GM23248 (cell line): ENCODE results near the gene ZNF679. TPM values are rescaled to one million over a fixed set of nuclear protein-coding genes. Genes with fewer than 3 reads are reported as not detected.
"Not testable (repeated sequence)": the region's sequence is repeated elsewhere in the genome, so short reads cannot be mapped to it uniquely, and the experiment has no call there.

Experiments
- DNase-seq: peaks from one replicate; pipeline ENCODE4 v3.0.0-alpha.2; 2015
- H2AFZ ChIP-seq: fragments of 200-600 bp; sonication (generic); 2 replicates; pipeline ENCODE4 v1.6.1; 2016; ENCODE audit warnings: antibody characterized with exemption
- H3F3A ChIP-seq: fragments of 200-600 bp; sonication (generic); 2 replicates; pipeline ENCODE4 v1.6.1; 2016; ENCODE audit warnings: mild to moderate bottlenecking, antibody characterized with exemption, mixed run types; ENCODE audit not compliant: insufficient read depth
- H3K27ac ChIP-seq: fragments of 200-600 bp; sonication (generic); 2 replicates; pipeline ENCODE4 v1.5.1; 2016; ENCODE audit warnings: mild to moderate bottlenecking
- H3K27me3 ChIP-seq: fragments of 200-600 bp; sonication (generic); replicated peaks from 2 replicates; pipeline ENCODE4 v1.6.1; 2016; ENCODE audit warnings: mild to moderate bottlenecking; ENCODE audit not compliant: insufficient read depth
- H3K36me3 ChIP-seq: fragments of 200-600 bp; sonication (generic); 2 replicates; pipeline ENCODE4 v1.6.1; 2016; ENCODE audit warnings: low read depth, mild to moderate bottlenecking
- H3K4me1 ChIP-seq: fragments of 200-600 bp; sonication (generic); 2 replicates; pipeline ENCODE4 v1.6.1; 2016; ENCODE audit warnings: mild to moderate bottlenecking; ENCODE audit not compliant: insufficient read depth
- H3K4me2 ChIP-seq: fragments of 200-600 bp; sonication (generic); one replicate; pipeline ENCODE4 v1.6.1; 2016; ENCODE audit warnings: mild to moderate bottlenecking; ENCODE audit not compliant: unreplicated experiment
- H3K4me3 ChIP-seq: fragments of 200-600 bp; sonication (generic); 2 replicates; pipeline ENCODE4 v1.5.1; 2016; ENCODE audit warnings: mild to moderate bottlenecking
- H3K79me2 ChIP-seq: fragments of 200-600 bp; sonication (generic); 2 replicates; pipeline ENCODE4 v1.6.1; 2016; ENCODE audit warnings: mild to moderate bottlenecking; ENCODE audit not compliant: insufficient read depth
- H3K9ac ChIP-seq: fragments of 200-600 bp; sonication (generic); 2 replicates; pipeline ENCODE4 v1.6.1; 2016; ENCODE audit warnings: mild to moderate bottlenecking
- H3K9me2 ChIP-seq: fragments of 200-600 bp; sonication (generic); 2 replicates; pipeline ENCODE4 v1.6.1; 2016; ENCODE audit warnings: mixed run types, mild to moderate bottlenecking, moderate library complexity; ENCODE audit not compliant: insufficient read depth
- H3K9me3 ChIP-seq: fragments of 200-600 bp; sonication (generic); one replicate; pipeline ENCODE4 v1.6.1; 2017; ENCODE audit warnings: low read depth
- H4K20me1 ChIP-seq: fragments of 200-600 bp; sonication (generic); 2 replicates; pipeline ENCODE4 v1.6.0; 2016; ENCODE audit not compliant: insufficient read depth
- EZH2 ChIP-seq: fragments of 200-600 bp; sonication (generic); IDR thresholded peaks from 2 replicates; pipeline ENCODE4 v1.6.1; 2018; ENCODE audit warnings: antibody characterized with exemption, mild to moderate bottlenecking; ENCODE audit not compliant: insufficient read depth, poor library complexity, severe bottlenecking
- EZH2phosphoT487 ChIP-seq: fragments of 200-600 bp; sonication (generic); IDR thresholded peaks from 2 replicates; pipeline ENCODE4 v1.6.1; 2018; ENCODE audit warnings: antibody characterized with exemption, moderate library complexity, mild to moderate bottlenecking, low read depth; ENCODE audit not compliant: insufficient read depth
- WGBS, 2 experiments: methylation state at CpG; one replicate each; pipeline ENCODE4 v1.1.6; 2015 to 2017; ENCODE audit warnings: low lambda C conversion rate in 2 of 2, low coverage in 1 of 2; ENCODE audit errors: missing lambda C conversion rate in 2 of 2; 5-methylcytosine and 5-hydroxymethylcytosine counted together
- in situ Hi-C: fragments of 300-500 bp; cut with MboI; formaldehyde crosslinking; loops from 2 replicates; pipeline ENCODE4 v1.15.0; 2020
- polyA plus RNA-seq: library from polyadenylated mRNA; unstranded; fragments of >200 nt; fragmentation: Nextera tagmentation; extraction: Ambion mirVana; gene quantifications from 2 replicates; pipeline ENCODE4 v1.2.1, GENCODE V29; 2016
- total RNA-seq: library from RNA; depleted of rRNA; stranded (reverse); fragments of >200 nt; shearing (Covaris generic); gene quantifications from 2 replicates; pipeline ENCODE4 v1.2.3, GENCODE V29; 2014

Gene ZNF679
- total and polyA plus RNA-seq, 2 experiments from 2014 or later = not detected

DNA sequence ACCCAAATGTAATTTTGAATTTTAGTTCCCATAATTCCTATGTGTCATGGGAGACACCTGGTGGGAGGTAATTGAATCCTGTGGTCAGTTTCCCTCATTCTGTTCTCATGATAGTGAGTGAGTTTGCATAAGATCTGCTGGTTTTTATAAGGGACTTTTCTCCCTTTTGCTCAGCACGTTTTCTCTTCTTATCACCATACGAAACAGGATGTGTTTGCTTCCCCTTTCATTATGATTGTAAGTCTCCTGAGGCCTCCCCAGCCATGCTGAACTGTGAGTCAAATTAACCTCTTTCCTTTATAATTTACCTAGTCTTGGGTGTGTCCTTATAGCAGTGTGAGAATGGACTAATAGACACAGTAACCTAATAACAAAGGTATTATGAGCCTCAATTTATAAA is 49.4 kb downstream of the ZNF679 start:
- Histone ChIP-seq H3K9me2 (no peaks in the 10 kb centered on the region), H2AFZ (no peak overlapping the region), H3K4me3 (no peak overlapping the region), H3K27me3 (no peaks in the 10 kb centered on the region), H3K9ac (no peak overlapping the region), H3K4me2 (no peak overlapping the region), H3K27ac (no peak overlapping the region), H3K36me3 (no peaks in the 10 kb centered on the region), H3K4me1 (no peaks in the 10 kb centered on the region), H3F3A (no peaks in the 10 kb centered on the region), H4K20me1 (no peaks in the 10 kb centered on the region), H3K79me2 (no peaks in the 10 kb centered on the region), H3K9me3 (no peaks in the 10 kb centered on the region)
- no peak for TF ChIP-seq EZH2
- no peak for TF ChIP-seq EZH2phosphoT487
- in situ Hi-C loops = no loop called here
- 10 to 23% methylated on average over 2 of the region's 2 CpGs for WGBS, 2 experiments
- no peak for DNase-seq

DNA sequence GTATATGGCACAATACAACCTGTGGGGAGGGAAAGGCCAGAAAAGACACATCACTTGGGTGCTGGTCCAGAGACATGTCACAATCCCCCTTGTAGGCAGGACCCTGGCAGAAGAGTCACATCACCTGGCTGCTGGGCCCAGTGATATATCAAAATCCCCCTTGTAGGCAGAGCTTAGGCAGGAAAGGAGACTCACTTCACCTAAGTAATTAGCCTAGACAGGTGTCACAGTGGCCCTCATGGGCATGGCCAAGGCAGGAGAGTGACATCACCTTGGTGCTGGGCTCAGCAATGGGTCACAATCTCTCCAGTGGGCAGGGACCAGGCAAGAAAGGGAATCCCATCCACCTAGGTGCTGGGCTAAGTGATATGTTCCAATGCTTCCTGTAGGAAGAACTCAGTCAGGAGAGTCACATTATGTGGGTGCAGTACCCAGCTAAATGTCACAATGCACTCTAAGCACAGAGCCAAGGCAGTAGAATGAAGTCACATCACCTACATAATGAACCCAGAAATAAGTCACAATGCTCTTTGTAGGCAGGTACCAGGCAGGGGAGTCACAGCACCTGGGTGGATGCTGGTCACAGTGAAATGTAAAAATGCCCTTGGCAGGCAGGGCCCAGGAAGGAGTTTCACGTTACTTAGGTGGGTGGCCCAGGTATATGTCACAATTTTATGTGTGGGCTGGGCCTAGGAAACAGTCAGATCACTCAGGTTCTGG is 66.6 kb downstream of the ZNF679 start:
- no peak overlapping the region for H3K9ac ChIP-seq
- H3K4me2 ChIP-seq = no peak overlapping the region
- no peak overlapping the region for H2AFZ ChIP-seq
- no peaks in the 10 kb centered on the region for H3K4me1 ChIP-seq
- no peaks in the 10 kb centered on the region for H3K36me3 ChIP-seq
- H3K9me2 ChIP-seq = no peaks in the 10 kb centered on the region
- TF ChIP-seq EZH2 (no peak), EZH2phosphoT487 (no peak)
- DNase-seq = no peak
- H3K79me2 ChIP-seq = no peaks in the 10 kb centered on the region
- H3K4me3 ChIP-seq = no peak overlapping the region
- H3F3A ChIP-seq = no peaks in the 10 kb centered on the region
- 25 to 41% methylated on average over 1 of the region's 1 CpG for WGBS, 2 experiments
- H3K27me3 ChIP-seq = no peaks in the 10 kb centered on the region
- no peaks in the 10 kb centered on the region for H3K9me3 ChIP-seq
- no peaks in the 10 kb centered on the region for H4K20me1 ChIP-seq
- in situ Hi-C loops = no loop called here
- no peak overlapping the region for H3K27ac ChIP-seq

DNA sequence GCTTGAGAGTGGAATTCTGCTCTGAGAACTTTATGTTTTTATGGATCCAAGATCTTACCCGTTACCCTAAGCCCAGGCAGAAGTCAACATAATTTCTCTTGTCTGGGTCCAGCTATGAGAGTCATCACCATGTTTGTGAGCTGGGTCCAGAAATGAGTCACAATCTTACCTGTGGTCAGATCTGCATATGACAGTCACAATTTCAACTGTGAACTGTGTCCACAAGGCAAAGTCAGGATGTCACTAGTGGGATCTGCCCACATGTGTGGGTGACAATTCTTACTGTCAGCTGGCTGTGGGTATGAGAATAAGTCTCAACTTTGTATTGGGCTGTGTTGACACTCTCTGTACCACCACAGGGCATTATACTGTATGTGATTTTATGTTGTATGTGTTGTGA is 69.1 kb downstream of the ZNF679 start:
- H3K9ac ChIP-seq, H4K20me1 ChIP-seq, H3K27ac ChIP-seq, H3K36me3 ChIP-seq, H3F3A ChIP-seq, H3K4me3 ChIP-seq, H3K79me2 ChIP-seq, H3K27me3 ChIP-seq, H3K4me2 ChIP-seq, H3K9me2 ChIP-seq, H3K4me1 ChIP-seq, DNase-seq, H3K9me3 ChIP-seq, in situ Hi-C loops, H2AFZ ChIP-seq: not testable (repeated sequence)
- 18 to 47% methylated on average over 1 of the region's 1 CpG for WGBS, 2 experiments

DNA sequence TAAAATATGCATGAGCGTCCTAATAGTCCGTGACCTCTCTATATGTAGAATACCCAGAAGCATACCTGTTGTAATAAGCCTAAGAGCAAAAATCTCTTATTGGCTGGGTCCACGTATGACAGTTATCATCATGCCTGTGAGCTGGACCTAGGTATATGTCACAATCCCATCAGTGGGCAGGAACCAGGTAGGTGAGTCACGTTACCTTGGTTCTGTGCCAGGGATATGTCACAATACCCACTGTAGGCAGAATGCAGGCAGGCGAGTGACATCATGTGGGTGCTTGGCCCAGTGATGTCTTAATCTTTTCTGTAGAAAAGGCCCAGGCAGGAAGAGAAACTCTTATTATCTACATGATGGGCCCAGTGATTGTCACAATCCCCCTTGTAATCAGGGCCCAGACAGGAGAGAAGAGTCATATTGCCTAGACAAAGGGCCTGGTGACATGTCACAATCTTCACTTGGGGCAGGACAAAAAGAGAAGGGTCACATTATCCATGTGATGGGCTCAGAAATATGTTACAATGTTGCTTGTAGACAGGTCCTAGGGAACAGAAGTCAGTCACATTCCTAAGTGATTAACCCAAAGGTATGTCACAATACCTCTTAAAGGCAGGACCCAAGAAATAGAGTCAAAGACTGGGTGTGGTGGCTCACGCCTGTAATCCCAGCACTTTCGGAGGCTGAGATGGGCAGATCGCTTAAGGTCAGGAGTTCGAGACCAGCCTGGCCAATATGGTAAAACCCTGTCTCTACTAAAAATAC is 72.5 kb downstream of the ZNF679 start:
- 65 to 71% methylated on average over 9 of the region's 9 CpGs for WGBS, 2 experiments
- no peaks in the 10 kb centered on the region for H3K79me2 ChIP-seq
- no peak for DNase-seq
- H3K9me2 ChIP-seq = no peaks in the 10 kb centered on the region
- no peak overlapping the region for H3K4me2 ChIP-seq
- H3K9me3 ChIP-seq = no peaks in the 10 kb centered on the region
- H3K36me3 ChIP-seq = no peaks in the 10 kb centered on the region
- TF ChIP-seq EZH2 (no peak), EZH2phosphoT487 (no peak)
- no peak overlapping the region for H2AFZ ChIP-seq
- H3F3A ChIP-seq = no peaks in the 10 kb centered on the region
- H3K9ac ChIP-seq = no peak overlapping the region
- H3K27me3 ChIP-seq = no peaks in the 10 kb centered on the region
- peaks cover under 1% of the 10 kb centered on the region; the same call in 1 of the 2 replicates for H3K4me1 ChIP-seq
- no peak overlapping the region for H3K27ac ChIP-seq
- no peak overlapping the region for H3K4me3 ChIP-seq
- in situ Hi-C loops = no loop called here
- H4K20me1 ChIP-seq = no peaks in the 10 kb centered on the region
